MM.1S (cell line): ENCODE measurements around the gene TRPV5.

Source experiments
- DNase-seq: peaks from one replicate; pipeline ENCODE4 v3.0.0-alpha.2; 2015
- H2AFZ ChIP-seq: fragments of 300-600 bp; sonication (generic); 2 replicates; pipeline ENCODE4 v1.6.0; 2016; ENCODE audit warnings: antibody characterized with exemption, low read length
- H3F3A ChIP-seq: fragments of 300-600 bp; sonication (generic); 2 replicates; pipeline ENCODE4 v1.6.1; 2016; ENCODE audit warnings: mild to moderate bottlenecking, antibody characterized with exemption, low read length, moderate library complexity, mixed read lengths; ENCODE audit not compliant: insufficient read depth
- H3K27ac ChIP-seq: fragments of 300-600 bp; sonication (generic); 2 replicates; pipeline ENCODE4 v1.5.1; 2016; ENCODE audit warnings: mild to moderate bottlenecking, low read length
- H3K27me3 ChIP-seq: fragments of 300-600 bp; sonication (generic); replicated peaks from 2 replicates; pipeline ENCODE4 v1.6.0; 2016; ENCODE audit warnings: low read length; ENCODE audit not compliant: insufficient read depth
- H3K36me3 ChIP-seq: fragments of 300-600 bp; sonication (generic); replicated peaks from 2 replicates; pipeline ENCODE4 v1.6.1; 2016; ENCODE audit warnings: mild to moderate bottlenecking, low read length, mixed read lengths; ENCODE audit not compliant: insufficient read depth
- H3K4me1 ChIP-seq: fragments of 300-600 bp; sonication (generic); 2 replicates; pipeline ENCODE4 v1.6.1; 2016; ENCODE audit warnings: low read length, mixed read lengths
- H3K4me2 ChIP-seq: fragments of 300-600 bp; sonication (generic); 2 replicates; pipeline ENCODE4 v1.6.0; 2016; ENCODE audit warnings: low read depth, low read length
- H3K4me3 ChIP-seq: fragments of 300-600 bp; sonication (generic); 2 replicates; pipeline ENCODE4 v1.5.1; 2016; ENCODE audit warnings: low read length, mixed read lengths
- H3K79me2 ChIP-seq: fragments of 300-600 bp; sonication (generic); 2 replicates; pipeline ENCODE4 v1.6.1; 2016; ENCODE audit warnings: mixed run types, low read length, mixed read lengths
- H3K9ac ChIP-seq: fragments of 300-600 bp; sonication (generic); 2 replicates; pipeline ENCODE4 v1.6.1; 2016; ENCODE audit warnings: low read length, mixed read lengths
- H3K9me2 ChIP-seq: fragments of 300-600 bp; sonication (generic); replicated peaks from 2 replicates; pipeline ENCODE4 v1.6.1; 2016; ENCODE audit warnings: mild to moderate bottlenecking, low read length, mixed read lengths; ENCODE audit not compliant: insufficient read depth
- H3K9me3 ChIP-seq: fragments of 300-600 bp; sonication (generic); replicated peaks from 2 replicates; pipeline ENCODE4 v1.6.1; 2016; ENCODE audit warnings: mild to moderate bottlenecking, low read length, mixed read lengths; ENCODE audit not compliant: insufficient read depth
- H4K20me1 ChIP-seq: fragments of 300-600 bp; sonication (generic); 2 replicates; pipeline ENCODE4 v1.6.1; 2016; ENCODE audit warnings: mild to moderate bottlenecking, low read length, moderate library complexity, mixed read lengths; ENCODE audit not compliant: insufficient read depth
- EZH2 ChIP-seq: fragments of 300-600 bp; sonication (generic); optimal IDR thresholded peaks from 2 replicates; pipeline ENCODE3; 2017; ENCODE audit warnings: low read depth, mild to moderate bottlenecking, antibody characterized with exemption, low read length, mixed read lengths
- EZH2phosphoT487 ChIP-seq: fragments of 300-600 bp; sonication (generic); IDR thresholded peaks from 2 replicates; pipeline ENCODE4 v1.6.1; 2018; ENCODE audit warnings: antibody characterized with exemption, low read length
- TF ChIP-seq, protein P1 (sequence below): fragments of 300-600 bp; sonication (generic); IDR thresholded peaks from 2 replicates; pipeline ENCODE4 v1.5.1; 2016; ENCODE audit warnings: antibody characterized with exemption, low read length, mixed read lengths

The TRPV5 gene

DNA sequence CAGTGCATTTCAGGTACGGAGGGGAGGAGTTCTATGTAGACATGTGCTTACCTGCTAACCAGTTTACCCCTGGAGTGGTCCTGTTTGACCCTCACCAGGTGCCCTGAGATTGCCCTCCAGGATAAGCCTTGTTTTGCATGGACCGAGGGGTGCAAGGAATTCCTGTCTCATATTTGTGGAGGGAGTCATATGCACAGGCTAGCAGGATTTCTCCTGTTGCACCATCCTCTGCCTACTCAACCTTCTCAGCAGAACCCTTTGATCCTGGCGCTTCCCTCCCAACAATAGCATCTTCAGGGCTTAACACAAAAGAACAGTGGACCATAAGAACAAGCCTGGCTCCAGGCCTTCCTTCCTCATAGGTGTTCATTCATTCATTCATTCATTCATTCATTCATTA lies 55.2 kb downstream of the TRPV5 start:
- H3K4me2 ChIP-seq, result no peak overlapping the region
- H3K9me3 ChIP-seq, result no peaks in the 10 kb centered on the region
- H3K36me3 ChIP-seq, result no peaks in the 10 kb centered on the region
- H3K4me1 ChIP-seq, result no peaks in the 10 kb centered on the region
- no peak for TF ChIP-seq EZH2
- TF ChIP-seq EZH2phosphoT487, result no peak
- TF ChIP-seq, protein P1, sequence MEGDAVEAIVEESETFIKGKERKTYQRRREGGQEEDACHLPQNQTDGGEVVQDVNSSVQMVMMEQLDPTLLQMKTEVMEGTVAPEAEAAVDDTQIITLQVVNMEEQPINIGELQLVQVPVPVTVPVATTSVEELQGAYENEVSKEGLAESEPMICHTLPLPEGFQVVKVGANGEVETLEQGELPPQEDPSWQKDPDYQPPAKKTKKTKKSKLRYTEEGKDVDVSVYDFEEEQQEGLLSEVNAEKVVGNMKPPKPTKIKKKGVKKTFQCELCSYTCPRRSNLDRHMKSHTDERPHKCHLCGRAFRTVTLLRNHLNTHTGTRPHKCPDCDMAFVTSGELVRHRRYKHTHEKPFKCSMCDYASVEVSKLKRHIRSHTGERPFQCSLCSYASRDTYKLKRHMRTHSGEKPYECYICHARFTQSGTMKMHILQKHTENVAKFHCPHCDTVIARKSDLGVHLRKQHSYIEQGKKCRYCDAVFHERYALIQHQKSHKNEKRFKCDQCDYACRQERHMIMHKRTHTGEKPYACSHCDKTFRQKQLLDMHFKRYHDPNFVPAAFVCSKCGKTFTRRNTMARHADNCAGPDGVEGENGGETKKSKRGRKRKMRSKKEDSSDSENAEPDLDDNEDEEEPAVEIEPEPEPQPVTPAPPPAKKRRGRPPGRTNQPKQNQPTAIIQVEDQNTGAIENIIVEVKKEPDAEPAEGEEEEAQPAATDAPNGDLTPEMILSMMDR, result no peak
- peaks cover 28% of the 10 kb centered on the region for H3K27me3 ChIP-seq
- H2AFZ ChIP-seq, result no peak overlapping the region
- H4K20me1 ChIP-seq, result no peaks in the 10 kb centered on the region
- no peaks in the 10 kb centered on the region for H3K79me2 ChIP-seq
- no peak overlapping the region for H3K4me3 ChIP-seq
- no peaks in the 10 kb centered on the region for H3K9me2 ChIP-seq
- H3F3A ChIP-seq, result no peaks in the 10 kb centered on the region
- DNase-seq, result no peak
- no peak overlapping the region for H3K9ac ChIP-seq
- no peak overlapping the region for H3K27ac ChIP-seq

DNA sequence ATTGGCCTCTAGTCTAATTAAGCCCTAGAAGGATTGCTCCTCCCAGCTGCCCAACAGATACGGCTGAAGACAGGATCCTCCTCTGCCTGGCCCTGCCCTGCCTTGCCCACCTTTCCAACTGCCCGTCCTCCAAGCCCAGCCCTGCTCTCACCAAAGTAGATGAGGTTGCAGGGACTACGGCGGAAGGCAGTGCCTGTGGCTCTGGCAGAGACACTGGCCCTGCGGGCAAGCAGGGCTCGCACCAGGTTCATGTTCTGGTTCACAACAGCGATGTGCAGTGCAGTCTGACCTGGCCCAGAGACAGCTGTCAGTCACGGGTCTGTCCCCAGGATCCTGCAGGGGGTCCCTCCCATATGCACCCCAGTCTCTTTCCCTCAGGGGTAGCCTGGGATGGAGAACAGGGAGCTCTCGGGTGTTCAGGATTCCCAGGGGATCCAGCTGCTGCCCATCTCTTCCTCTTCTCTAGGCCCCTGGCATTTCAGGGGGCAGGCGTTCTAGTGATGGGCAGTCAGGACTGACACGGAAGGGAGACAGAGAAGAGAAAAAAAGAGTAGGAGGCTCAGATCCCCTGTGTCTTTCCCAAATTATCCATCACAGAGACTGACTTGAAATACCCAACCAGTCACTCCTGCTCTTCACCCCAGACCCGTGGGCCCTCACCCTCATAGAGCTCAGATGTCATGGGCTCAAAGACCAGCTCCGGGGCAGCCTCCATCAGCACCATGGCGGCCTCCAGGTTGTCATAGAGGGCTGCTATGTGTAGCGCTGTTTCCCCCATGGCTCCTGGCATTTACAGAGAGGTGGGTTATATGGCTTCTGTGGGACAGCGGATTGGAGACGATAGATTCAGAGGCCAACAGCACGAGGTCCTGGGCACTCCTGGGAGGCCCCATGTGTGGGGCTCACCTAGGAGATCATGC lies 56.3 kb downstream of the TRPV5 start:
- no peaks in the 10 kb centered on the region for H3K36me3 ChIP-seq
- TF ChIP-seq EZH2phosphoT487 (no peak), EZH2 (no peak)
- TF ChIP-seq, protein P1, result no peak
- H3K27ac ChIP-seq, result no peak overlapping the region

DNA sequence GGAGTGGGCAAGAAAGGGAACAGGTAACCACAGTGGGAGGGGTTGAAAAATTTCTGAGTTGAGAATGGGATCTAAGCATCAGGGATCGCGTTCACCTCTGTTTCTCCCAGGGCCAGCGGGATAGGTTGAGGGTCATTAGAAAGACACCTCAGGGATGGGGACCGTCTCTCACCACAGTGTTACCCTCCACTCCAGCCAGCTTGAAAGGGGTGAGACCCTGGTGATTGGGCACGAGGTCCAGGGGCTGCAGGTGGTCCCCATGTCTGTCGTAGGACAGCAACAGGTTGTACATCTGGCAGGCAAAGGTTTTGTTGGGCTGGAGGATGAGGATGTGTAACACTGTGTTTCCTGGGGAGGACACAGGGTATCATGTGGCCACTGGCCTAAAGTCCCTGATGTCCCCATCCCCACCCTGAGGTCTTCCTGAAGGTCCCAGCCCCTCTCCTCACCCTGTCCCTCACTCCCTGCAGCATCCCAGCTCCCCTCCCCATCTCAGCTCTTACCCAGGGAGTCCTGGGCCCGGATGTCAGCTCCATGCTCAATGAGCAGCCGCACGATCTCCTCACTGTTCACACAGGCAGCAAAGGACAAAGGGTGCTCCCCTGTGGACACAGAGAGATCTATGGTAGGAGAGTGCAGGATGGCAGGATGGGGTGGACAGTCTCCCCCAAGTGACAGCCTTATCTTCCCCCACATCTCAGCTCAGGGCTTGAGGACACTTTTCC lies 57.1 kb downstream of the TRPV5 start:
- Histone ChIP-seq H3K4me1 (no peaks in the 10 kb centered on the region), H3K79me2 (no peaks in the 10 kb centered on the region), H3K36me3 (no peaks in the 10 kb centered on the region), H3K9me2 (no peaks in the 10 kb centered on the region), H3K4me2 (no peak overlapping the region), H3K27me3 (peaks cover 43% of the 10 kb centered on the region), H3K9me3 (no peaks in the 10 kb centered on the region), H3K9ac (no peak overlapping the region), H3K27ac (no peak overlapping the region), H3F3A (no peaks in the 10 kb centered on the region), H3K4me3 (no peak overlapping the region), H2AFZ (no peak overlapping the region), H4K20me1 (no peaks in the 10 kb centered on the region)
- TF ChIP-seq EZH2 (no peak), EZH2phosphoT487 (no peak)
- TF ChIP-seq, protein P1, result no peak
- DNase-seq, result no peak

More for the DNA sequence above, 56.3 kb downstream of the TRPV5 start:
- no peaks in the 10 kb centered on the region for H3K4me1 ChIP-seq
- DNase-seq, result no peak
- H3K4me3 ChIP-seq, result no peak overlapping the region
- no peak overlapping the region for H3K9ac ChIP-seq
- H4K20me1 ChIP-seq, result no peaks in the 10 kb centered on the region
- no peak overlapping the region for H2AFZ ChIP-seq
- no peak overlapping the region for H3K4me2 ChIP-seq
- no peaks in the 10 kb centered on the region for H3K9me3 ChIP-seq
- H3K79me2 ChIP-seq, result no peaks in the 10 kb centered on the region
- H3K27me3 ChIP-seq, result peaks cover 35% of the 10 kb centered on the region
- H3F3A ChIP-seq, result no peaks in the 10 kb centered on the region
- no peaks in the 10 kb centered on the region for H3K9me2 ChIP-seq
